Suppressor macrophage treated with lipopolysaccharide for 1 hour (primary cell): Measurements from ENCODE around the gene CAD.
"Not testable (repeated sequence)": the region's sequence is repeated elsewhere in the genome, so short reads cannot be mapped to it uniquely, and the experiment has no call there.

Experiments
- DNase-seq, 3 donors: peaks; one replicate each; pipeline ENCODE4 v3.0.0-alpha.2; 2020 to 2022

CAD gene

DNA sequence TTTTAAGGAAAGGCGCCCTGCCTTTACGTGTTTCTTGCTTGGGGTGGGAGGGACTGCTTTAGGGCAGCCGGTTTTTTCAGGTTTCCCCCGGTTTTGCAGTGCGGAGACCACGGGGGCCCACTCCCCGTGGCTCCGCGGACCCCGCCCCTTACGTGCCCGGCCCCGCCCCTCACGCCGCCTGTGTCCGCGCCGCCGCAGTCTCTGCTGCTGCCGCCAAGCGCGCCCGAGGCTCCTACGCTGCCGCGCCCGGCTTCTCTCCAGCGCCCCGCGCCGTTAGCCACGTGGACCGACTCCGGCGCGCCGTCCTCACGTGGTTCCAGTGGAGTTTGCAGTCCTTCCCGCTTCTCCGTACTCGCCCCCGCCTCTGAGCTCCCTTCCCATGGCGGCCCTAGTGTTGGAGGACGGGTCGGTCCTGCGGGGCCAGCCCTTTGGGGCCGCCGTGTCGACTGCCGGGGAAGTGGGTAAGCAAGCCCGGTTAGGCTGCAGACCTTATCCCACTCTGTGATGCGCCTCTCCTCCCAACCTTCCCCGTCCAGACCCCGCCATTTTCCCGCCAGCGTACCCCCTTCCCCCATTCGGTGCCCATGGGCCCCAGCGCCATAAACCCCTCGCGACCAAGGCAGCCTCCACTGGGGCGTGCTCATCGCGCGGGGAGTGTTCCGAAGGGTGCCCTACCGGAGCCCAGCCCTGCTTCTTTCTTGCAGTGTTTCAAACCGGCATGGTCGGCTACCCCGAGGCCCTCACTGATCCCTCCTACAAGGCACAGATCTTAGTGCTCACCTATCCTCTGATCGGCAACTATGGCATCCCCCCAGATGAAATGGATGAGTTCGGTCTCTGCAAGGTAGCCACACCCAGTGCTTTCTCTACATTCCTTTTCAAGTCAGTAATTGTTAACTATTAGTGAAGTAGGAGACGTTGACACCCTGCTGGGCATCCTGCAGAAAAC, at the start of gene CAD:
CAD (plus strand) TSS at position 197 of the 949 bp plus-strand sequence; CDS start at position 380, 183 bp downstream.
- peak; percentile 88 to 97 (median 94) for DNase-seq

DNA sequence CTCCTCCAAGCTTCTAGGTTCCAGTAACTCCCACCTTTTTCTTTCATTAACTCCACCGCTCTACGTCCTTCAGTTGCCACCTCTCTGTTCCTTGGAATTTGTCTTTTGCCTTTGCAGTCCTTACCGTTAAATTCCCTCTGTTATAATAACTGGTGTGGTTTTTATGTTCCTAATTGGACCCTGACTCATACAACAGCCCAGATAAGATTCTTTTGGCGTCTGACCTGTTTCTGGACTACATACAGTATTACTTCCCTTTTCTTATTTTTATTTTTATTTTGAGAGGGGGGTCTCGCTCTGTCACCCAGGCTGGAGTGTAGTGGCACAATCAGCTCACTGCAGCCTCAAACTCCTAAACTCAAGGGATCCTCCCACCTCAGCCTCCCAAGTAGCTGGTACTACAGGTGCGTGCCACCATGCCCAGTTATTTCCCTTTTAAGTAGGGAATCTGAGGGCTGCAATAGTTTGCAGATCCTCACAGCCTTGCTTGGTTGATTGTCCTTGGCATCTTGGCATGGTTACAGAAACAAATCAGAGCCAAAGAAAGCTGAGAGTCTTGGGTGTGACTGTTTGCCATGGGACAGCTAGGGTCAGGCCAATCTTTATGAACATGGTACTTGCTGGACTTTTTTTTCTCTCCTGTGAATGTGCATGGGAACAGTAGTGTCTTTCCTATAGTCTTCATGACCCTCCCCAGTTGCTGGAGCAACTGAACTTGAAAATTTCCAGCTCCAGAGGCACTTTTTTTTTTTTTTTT, 46.4 kb upstream of the CAD start:
- peak in 1 of 3 donors; percentile 9 for DNase-seq

DNA sequence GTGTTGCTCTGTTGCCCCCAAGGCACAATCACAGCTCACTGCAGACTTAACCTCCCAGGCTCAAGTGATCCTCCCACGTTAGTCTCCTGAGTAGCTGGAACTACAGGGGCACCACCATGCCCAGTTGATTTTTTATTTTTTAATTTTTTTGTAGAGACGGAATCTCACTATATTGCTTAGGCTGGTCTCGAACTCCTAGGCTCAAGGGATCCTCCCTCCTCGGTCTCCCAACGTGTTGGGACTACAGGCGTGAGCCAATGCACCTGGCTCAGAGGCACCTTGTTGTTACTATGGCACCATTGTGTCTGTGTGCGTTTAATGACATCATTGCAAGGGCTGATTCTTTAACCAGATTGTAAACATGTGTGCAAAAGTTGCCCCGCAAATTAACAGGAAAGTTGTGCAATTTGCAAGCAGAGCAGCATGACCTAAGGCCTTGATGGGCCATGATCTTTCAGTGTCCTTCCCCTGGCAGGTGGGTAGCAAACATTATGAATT, 45.8 kb upstream of the CAD start:
- no peak for DNase-seq

DNA sequence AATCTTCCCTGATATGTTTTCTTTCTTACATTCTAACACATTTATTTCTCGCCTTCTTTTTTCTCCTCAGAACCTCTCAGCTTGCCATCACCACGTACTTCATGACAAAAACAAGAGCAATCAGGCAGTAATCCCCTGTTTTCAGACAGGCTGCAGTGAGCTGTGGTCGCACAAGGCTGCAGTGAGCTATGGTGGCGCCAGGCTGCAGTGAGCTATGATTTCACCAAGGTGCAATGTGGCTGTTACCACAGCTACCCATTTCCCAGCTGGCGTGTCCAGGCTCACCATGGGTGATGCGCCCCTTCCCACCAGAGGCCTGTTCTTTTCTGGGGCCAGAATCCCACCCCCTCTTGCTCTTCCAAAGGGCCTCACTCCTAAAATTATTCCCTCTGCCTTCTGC, 42.5 kb upstream of the CAD start:
- no peak for DNase-seq

DNA sequence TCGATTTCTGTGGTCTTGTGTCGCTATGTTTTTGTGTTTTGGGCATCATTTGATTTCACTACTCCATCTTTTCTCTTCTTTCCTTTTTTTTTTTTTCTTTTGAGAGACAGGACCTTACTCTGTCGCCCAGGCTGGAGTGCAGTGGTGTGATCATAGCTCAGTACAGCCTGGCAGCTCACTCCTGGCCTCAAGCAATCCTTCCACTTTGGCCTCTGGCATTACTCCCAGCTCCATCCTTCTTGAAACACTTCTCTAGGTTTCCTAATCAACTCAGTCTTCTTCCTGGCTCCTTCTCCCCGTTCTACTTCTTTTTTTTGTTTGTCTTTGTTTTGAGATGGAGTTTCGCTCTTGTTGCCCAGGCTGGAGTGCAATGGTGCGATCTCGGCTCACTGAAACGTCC, 41.8 kb upstream of the CAD start:
- no peak for DNase-seq

DNA sequence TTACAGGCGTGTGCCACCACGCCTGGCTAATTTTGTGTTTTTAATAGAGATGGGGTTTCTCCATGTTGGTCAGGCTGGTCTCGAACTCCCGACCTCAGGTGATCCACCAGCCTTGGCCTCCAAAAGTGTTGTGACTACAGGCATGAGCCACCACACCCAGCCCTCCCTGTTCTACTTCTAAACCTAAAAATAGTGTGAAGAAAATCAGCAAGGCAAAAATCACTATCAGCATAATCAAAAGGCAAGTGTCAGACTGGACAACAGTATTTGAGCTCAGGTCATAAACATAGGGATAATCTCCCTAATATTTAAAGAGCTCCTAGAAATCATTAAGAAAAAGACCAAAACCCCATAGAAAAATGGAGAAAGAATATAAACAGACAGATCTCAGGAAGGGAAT, 41.4 kb upstream of the CAD start:
- not testable (repeated sequence) for DNase-seq

DNA sequence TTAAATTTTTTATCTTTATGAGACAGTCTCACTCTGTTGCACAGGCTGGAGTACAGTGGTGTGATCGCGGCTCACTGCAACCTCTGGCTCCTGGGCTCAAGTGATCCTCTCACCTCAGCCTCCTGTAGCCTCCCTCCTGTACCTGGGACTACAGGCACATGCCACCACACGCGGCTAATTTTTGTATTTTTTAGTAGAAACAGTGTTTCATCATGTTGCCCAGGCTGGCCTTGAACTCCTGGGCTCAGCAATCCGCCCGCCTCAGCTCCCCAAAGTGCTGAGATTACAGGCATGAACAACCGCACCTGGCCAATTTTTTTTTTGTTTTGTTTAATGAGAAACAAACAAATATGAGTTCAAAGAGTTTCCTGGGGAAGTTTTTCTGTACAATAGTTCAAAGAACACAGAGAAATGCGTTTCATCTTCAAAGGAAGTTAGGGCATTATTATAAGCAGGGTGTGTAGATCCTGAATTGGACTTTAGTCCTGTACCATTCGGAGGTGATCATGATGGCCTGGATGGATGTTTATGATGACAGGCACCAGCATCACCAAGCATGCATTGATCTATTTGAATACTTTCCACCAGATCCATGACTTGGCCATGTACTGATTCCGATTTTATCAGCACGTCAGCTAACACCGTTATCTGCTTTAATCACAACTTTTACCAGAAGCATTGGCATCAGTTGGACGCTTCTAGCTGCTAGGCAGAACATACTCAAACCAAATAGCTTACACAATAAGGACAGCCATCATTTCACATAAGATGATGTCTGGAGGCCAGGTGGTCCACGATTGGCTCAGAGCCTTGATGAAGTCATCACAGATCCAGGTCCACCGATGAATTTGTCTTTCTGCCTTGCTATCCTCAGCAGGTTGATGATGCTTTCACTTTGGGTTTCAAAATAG, 39.5 kb upstream of the CAD start:
- DNase-seq, result no peak

DNA sequence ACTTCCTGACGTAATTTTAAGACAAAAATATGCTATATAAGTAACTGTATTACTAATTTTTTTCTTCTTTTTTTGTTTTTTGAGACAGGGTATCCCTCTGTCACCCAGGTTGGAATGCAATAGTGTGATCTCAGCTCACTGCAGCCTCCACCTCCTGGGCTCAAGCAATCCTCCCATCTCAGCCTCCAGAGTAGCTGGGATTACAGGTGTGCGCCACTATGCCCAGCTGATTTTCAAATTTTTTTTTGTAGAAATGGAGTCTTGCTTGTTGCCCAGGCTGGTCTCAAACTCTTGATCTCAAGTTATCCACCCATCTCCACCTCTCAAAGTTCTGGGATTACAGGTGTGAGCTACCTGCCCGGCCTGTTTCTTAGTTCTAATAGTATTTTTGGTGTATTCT, 38.7 kb upstream of the CAD start:
- no peak for DNase-seq

DNA sequence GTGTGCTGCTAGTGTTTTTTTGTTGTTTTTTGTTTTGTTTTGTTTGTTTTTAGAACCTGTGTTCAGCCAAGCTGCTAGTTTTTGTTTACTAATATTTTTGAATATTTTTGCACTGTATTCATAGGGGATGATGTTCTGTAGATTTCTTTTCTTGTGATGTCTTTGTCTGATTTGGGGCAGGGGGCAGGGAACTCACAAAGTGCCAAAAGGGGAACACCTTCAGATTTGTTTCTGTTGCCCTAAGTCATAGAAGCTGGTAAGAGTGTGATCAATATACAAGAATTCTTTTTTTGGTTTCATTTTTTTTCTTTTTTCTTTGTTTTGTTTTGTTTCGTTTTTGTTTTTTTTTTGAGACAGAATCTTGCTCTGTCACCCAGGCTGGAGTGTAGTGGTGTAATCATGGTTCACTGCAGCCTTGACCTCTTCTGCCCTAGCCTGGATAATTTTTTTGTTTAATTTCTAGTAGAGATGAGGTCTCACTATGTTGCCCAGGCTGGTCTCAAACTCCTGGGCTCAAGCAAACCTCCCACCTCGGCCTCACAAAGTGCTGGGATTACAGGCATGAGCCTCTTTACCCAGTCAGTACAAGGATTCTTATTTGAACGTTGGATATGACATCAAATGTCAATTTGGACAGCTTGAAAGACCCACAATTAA, 37.7 kb upstream of the CAD start:
- no peak for DNase-seq

DNA sequence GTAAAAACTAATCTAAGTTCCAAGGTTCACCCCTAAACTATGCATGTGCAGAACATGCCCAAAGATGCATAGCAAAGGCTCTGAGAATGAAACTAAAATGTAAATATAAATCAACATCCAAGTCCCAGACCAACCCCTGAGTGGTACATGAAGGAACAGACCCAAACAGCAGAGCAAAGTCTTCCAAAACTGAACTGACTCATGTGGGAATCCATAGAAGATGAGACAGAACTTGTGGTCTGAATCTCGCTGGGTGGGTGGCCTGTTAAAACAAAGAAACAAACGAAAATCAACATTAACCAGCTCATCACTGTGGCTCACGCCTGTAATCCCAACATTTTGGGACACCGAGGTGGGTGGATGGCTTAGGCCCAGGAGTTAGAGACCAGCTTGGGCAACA, 34.8 kb upstream of the CAD start:
- no peak for DNase-seq

DNA sequence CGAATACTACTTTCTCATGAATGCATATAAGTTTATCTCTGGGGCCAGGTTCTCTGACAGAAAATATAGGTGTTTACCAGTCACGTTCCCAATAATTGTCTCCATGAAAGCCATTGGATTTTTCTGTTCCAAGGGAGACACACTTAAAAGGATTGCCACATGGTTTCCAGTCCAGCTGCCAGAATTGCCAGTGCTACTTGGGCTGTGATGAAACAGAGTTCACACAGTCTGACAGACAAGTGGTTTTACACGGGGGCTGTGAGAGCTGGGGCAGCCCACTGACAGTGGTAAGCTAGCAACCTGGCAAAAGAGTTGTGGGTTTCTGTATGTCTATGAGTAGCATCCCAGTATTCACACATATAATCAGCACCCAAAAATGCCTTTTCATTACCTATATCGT, 33.1 kb upstream of the CAD start:
- DNase-seq, result no peak

DNA sequence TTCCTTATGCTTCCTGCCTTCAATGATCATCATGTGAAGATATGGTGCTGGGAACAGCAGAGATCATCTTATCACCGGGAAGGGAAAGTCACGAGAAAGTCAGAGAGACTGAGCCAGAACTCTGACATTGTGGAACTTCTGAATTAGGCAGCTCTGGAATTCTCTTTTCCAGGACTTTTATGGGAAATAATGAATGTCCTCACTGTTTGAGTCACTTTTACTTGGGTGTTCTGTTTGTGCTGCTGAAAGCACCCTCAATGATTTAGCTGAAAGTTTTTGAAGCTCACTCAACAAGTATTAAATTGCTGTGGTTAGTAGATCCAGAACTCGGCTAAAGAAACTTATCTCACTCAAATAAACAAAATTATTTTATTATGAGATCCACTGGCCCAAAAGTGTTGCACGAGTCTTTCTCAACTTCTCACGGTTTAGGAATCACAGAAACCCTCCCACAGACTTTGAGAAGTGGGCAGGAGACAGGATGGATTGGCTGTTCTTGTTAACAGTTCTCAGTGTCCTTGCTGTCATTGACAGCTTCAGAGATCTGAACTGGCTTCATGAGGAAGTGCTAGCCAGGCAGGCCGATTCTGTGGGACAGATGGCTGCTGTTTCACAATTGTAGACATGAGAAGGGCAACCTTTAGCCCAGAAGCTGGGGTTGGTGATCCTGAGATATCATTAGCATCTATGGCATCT, 31.7 kb upstream of the CAD start:
- DNase-seq, result peak; percentile 75 to 76 (median 75)

DNA sequence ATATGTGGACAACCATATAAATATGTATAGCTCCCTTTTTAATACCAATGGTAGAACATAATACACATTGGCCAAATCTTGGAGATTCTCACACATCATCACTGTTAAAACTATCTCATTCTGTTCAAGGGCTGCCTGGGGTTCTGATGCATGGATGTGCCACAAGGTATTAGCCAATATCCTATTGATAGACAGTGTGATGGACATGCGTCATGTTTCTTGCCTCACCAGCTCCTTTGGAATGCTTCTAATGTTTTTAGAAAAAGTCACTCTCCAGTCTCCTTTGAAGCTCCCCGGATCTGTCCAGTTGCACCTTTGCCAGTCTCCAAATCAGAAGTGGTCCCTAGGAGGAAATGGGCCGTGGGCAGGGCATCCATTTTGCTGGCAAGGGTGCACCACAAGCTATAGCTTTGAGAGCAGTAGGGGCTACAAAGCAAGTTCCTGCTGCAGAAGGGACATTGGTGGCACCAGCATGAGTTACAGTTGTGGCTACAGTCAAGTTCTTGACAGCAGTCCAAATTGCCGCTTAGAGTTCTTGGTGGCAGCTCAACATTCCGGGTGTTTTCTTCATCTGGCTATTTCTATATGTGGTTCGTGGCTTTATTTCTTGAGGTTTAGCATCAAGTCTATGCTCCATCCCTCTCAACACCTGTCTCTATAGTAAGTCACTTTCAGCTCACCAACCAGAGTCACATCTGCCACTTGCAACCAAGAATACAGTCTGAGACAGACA, 30.4 kb upstream of the CAD start:
- no peak for DNase-seq

DNA sequence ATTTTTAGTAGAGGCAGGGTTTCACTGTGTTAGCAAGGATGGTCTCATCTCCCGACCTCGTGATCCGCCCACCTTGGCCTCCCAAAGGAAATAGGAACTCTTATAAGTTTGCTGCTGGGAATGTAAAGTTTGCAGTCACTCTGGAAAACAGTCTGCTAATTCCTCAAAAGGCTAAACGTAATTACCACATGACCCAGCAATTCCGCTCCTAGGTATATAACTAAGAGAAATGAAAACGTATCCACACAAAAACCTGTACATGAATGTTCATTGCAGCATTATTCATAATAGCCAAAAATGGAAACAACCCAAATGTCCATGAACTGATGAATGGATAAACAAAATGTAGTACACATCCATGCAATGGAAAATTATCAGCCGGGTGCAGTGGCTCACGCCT, 27.2 kb upstream of the CAD start:
- DNase-seq, result no peak

DNA sequence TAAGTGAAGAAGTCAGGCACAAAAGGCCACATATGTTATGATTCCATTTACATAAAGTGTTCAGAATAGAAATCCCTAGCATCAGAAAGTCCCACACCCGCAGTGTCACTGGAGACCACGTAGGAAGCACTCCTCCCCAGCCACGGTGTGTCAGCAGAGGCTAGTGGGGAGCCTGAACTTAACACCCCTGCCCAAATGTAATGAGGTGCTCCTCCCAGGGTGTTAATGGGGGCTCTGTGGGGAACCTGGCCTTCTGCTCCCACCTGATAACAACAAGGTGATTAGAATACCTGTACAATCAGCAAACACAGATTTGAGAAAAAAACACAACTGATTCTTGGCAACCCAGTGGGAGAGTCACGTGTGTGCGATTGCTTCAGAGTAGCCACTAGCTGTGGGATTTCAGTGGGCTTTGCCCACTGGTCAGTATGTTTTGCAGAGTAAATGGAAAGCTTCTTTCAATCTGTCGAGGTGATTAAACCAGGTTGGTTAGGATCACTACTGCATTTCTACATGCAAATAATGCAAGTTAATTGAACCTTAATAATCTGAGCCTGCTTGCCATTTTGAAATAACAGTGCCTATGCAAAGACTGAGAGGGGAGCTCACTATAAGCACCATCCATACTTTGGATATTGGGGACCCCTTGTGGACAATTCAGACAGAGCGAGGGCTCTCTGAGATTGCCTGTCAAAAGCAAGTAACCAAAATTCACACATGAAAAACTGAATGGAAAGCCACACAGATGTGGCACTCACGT, 25.9 kb upstream of the CAD start:
- peak; percentile 80 to 82 (median 82) for DNase-seq

DNA sequence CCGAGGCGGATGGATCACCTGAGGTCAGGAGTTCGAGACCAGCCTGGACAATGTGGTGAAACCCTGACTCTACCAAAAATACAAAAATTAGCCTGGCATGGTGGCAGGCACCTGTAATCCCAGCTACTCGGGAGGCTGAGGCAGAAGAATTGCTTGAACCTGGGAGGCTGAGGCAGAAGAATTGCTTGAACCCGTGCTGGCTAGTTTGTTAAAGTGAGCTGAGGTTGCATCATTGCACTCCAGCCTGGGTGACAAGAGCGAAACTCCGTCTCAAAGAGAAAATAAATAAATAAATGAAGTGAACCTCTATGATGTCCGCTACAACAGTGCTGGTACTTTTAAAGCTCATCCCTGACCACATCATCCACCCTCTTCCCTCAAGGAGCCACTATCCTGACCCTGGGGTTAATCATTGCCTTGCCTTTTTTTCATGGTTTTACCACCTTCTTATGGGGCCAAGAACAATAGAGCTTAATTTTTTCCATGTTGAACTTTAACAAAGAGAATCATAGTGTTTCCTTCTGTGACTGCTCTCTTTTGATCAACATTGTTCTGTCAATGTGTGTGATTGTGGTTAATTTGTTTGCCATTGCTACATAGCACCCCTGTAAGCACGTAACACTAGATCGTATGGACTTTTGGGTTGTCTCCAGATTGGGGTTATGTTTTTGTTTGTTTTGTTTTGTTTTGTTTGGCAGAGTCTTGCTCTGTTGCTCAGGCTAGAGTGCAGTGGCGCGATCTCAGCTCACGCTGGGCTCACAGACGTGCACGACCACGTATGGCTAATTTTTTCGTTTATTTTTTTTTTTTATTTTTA, 22.4 kb upstream of the CAD start:
- no peak for DNase-seq

DNA sequence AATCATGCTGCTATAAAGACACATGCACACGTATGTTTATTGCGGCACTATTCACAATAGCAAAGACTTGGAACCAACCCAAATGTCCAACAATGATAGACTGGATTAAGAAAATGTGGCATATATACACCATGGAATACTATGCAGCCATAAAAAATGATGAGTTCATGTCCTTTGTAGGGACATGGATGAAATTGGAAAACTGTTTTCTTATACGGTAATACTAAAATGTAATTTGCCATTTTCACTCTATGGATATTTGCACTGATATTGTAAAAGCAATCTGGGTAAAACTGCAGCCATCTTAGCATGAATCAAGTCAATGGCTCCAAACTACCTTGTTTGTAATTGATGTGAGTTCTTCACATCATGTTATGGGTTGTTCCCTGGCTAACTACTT, 21.4 kb upstream of the CAD start:
- DNase-seq, result not testable (repeated sequence)

DNA sequence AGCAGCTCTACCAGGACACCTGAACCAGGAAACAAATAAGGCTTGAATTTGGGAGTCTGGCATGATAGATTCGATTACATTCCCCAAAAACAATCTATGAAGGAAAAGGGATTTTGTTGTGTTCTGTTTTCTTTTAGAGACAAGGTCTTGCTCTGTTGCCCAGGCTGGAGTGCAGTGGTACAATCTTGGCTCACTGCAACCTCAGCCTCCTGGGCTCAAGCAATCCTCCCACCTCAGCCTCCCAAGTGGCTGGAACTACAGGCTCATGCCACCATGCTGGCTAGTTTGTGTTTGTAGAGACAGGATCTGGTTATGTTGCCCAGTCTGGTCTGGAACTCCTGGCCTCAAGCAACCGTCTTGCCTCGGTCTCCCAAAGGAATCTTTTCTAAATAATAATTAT, 19.1 kb upstream of the CAD start:
- not testable (repeated sequence) for DNase-seq

DNA sequence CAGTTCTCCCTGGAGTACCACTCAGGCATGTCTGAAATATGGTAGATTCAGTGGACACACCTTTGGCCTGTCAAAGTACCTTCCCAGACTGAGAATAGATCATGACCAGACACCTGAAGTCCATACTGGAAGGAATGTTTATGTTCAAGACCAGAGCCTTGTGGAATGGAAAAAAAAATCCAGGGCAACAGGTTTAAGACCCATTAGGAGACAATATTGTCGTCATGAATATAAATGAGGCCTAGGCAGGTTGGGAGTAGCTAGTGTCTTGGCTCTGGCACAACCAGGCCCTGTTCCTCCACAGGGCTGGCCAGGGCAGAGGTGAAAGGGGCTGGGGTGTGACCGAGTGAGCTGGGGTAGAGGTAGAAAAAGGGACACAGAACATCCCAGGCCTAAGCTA, 18.5 kb upstream of the CAD start:
- DNase-seq, result no peak
